Suprapubic skin (tissue), 4 donors: ENCODE data around the gene PSMC5.

Experiments used
- CTCF ChIP-seq, 2 donors: fragments of 200-600 bp in 1 of 2; fragments of 450-650 bp in 1 of 2; sonication (generic) in 1 of 2; IDR thresholded peaks; one replicate each; pipeline ENCODE4 v1.5.1; 2016 to 2019; ENCODE audit warnings: antibody characterized with exemption in 2 of 2, mild to moderate bottlenecking in 1 of 2, moderate library complexity in 1 of 2
- EP300 ChIP-seq: sonication (generic); formaldehyde crosslinking; IDR thresholded peaks from one replicate; pipeline ENCODE4 v1.6.1; 2017; ENCODE audit warnings: antibody characterized with exemption
- POLR2A ChIP-seq, 2 donors: fragments of 450-650 bp; IDR thresholded peaks; one replicate each; pipeline ENCODE4 v1.6.1; 2017; ENCODE audit warnings: antibody characterized with exemption in 2 of 2, mild to moderate bottlenecking in 2 of 2, moderate library complexity in 2 of 2
- POLR2AphosphoS5 ChIP-seq, 3 donors: sonication (generic); formaldehyde crosslinking; IDR thresholded peaks; one replicate each; pipeline ENCODE4 v1.6.1; 2017; ENCODE audit warnings: antibody characterized with exemption in 3 of 3

DNA sequence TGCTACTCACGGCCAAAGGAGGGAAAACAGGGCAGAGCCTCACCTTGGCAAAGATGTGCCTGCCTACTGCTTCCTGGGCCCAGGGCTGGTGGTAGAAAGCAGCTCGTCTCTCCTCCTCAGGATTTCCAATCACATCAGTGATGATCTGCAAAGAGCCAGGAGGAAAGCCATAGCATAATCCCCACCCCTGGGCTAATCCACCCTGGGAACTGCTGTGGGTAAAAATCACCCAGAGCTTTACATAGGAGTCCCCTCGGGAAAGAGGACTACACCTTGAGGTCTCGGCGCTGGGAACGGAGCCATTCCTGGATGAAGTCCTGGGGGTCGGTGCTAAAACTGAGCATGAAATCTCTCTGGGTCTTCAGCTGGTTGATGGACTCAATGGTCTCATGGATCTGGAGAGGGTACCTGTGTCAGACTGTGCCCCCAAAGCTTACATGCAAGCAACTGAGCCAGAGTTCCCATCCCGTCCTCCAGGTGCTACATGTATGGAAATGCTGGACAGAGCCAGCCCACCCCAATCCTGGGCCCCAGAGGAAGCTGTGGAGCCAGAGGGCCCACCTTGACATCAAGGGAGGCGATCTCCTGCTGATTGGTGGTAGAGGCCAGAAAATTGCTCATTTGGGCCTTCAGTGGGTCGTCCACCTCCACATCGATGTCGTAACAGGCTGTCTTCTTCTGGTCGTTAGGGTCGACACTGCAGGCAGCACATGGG, 6.0 kb downstream of the PSMC5 start:
- no peak for TF ChIP-seq CTCF (IDR thresholded peaks at IDR 0.05)
- no peak for TF ChIP-seq POLR2AphosphoS5 (IDR thresholded peaks at IDR 0.05)
- TF ChIP-seq EP300 = no peak
- TF ChIP-seq POLR2A (IDR thresholded peaks at IDR 0.05) = no peak
